Measurements from ENCODE around the gene FBXW12.

Gene FBXW12

GRCh38 chr3:48433472-48434118 lies 61.6 kb downstream of the FBXW12 start:
- no peaks in the 10 kb centered on the region for H3K27me3 ChIP-seq (ENCODE audit: low read depth, low read length)
- H3K27ac ChIP-seq (ENCODE audit: low read length), result no peak overlapping the region
- peaks cover 26% of the 10 kb centered on the region for H3K4me1 ChIP-seq (ENCODE audit: low read length)

GRCh38 chr3:48434591-48435222 lies 62.7 kb downstream of the FBXW12 start:
- H2AFZ ChIP-seq (ENCODE audit: low read depth, low read length), result no peak overlapping the region
- H4K20me1 ChIP-seq (ENCODE audit: insufficient read depth, low read length), result no peaks in the 10 kb centered on the region
- H3K36me3 ChIP-seq (replicated peaks; ENCODE audit: low read depth, low read length), result peaks cover 23% of the 10 kb centered on the region
- TF ChIP-seq CTCF (IDR thresholded peaks at IDR 0.05; ENCODE audit: low read depth, low read length), result no peak
- no peak overlapping the region for H3K9ac ChIP-seq (ENCODE audit: low read length)
- no peak overlapping the region for H3K4me2 ChIP-seq (ENCODE audit: low read length)
- no peaks in the 10 kb centered on the region for H3K9me3 ChIP-seq (ENCODE audit: insufficient read depth, low read length)
- no peak overlapping the region for H3K27ac ChIP-seq (ENCODE audit: low read length)
- peaks cover 33% of the 10 kb centered on the region for H3K4me1 ChIP-seq (ENCODE audit: low read length)
- H3K27me3 ChIP-seq (ENCODE audit: low read depth, low read length), result no peaks in the 10 kb centered on the region
- peaks cover 15% of the 10 kb centered on the region for H3K79me2 ChIP-seq (ENCODE audit: low read length)
- H3K4me3 ChIP-seq (ENCODE audit: low read length), result no peak overlapping the region

More at GRCh38 chr3:48433472-48434118, 61.6 kb downstream of the FBXW12 start:
- H3K9ac ChIP-seq (ENCODE audit: low read length), result no peak overlapping the region
- H3K4me3 ChIP-seq (ENCODE audit: low read length), result no peak overlapping the region
- no peaks in the 10 kb centered on the region for H3K9me3 ChIP-seq (ENCODE audit: insufficient read depth, low read length)
- H2AFZ ChIP-seq (ENCODE audit: low read depth, low read length), result no peak overlapping the region
- H3K36me3 ChIP-seq (replicated peaks; ENCODE audit: low read depth, low read length), result peaks cover 23% of the 10 kb centered on the region
- TF ChIP-seq EZH2phosphoT487 (IDR thresholded peaks at IDR 0.05; ENCODE audit: low read depth) (no peak), CTCF (IDR thresholded peaks at IDR 0.05; ENCODE audit: low read depth, low read length) (no peak)
- H3K4me2 ChIP-seq (ENCODE audit: low read length), result no peak overlapping the region
- H3K79me2 ChIP-seq (ENCODE audit: low read length), result peaks cover 4% of the 10 kb centered on the region
- H4K20me1 ChIP-seq (ENCODE audit: insufficient read depth, low read length), result no peaks in the 10 kb centered on the region

GRCh38 chr3:48435223-48435595 lies 63.2 kb downstream of the FBXW12 start:
- TF ChIP-seq CTCF (IDR thresholded peaks at IDR 0.05; ENCODE audit: low read depth, low read length) (no peak), EZH2phosphoT487 (IDR thresholded peaks at IDR 0.05; ENCODE audit: low read depth) (no peak)
- H3K27ac ChIP-seq (ENCODE audit: low read length), result no peak overlapping the region

GRCh38 chr3:48435774-48436476 lies 63.9 kb downstream of the FBXW12 start:
- H3K4me1 ChIP-seq (ENCODE audit: low read length), result peaks cover 28% of the 10 kb centered on the region

More at GRCh38 chr3:48435223-48435595, 63.2 kb downstream of the FBXW12 start:
- H3K79me2 ChIP-seq (ENCODE audit: low read length), result peaks cover 19% of the 10 kb centered on the region
- no peaks in the 10 kb centered on the region for H3K27me3 ChIP-seq (ENCODE audit: low read depth, low read length)
- H3K4me1 ChIP-seq (ENCODE audit: low read length), result peaks cover 28% of the 10 kb centered on the region
- peaks cover 23% of the 10 kb centered on the region for H3K36me3 ChIP-seq (replicated peaks; ENCODE audit: low read depth, low read length)
- no peak overlapping the region for H3K4me2 ChIP-seq (ENCODE audit: low read length)
- no peak overlapping the region for H3K4me3 ChIP-seq (ENCODE audit: low read length)
- H3K9ac ChIP-seq (ENCODE audit: low read length), result no peak overlapping the region
- no peaks in the 10 kb centered on the region for H4K20me1 ChIP-seq (ENCODE audit: insufficient read depth, low read length)
- H2AFZ ChIP-seq (ENCODE audit: low read depth, low read length), result no peak overlapping the region
- no peaks in the 10 kb centered on the region for H3K9me3 ChIP-seq (ENCODE audit: insufficient read depth, low read length)

More at GRCh38 chr3:48435774-48436476, 63.9 kb downstream of the FBXW12 start:
- TF ChIP-seq CTCF (IDR thresholded peaks at IDR 0.05; ENCODE audit: low read depth, low read length) (peak; percentile 100), EZH2phosphoT487 (IDR thresholded peaks at IDR 0.05; ENCODE audit: low read depth) (no peak)
- Histone ChIP-seq H3K4me2 (ENCODE audit: low read length) (no peak overlapping the region), H3K4me3 (ENCODE audit: low read length) (no peak overlapping the region), H2AFZ (ENCODE audit: low read depth, low read length) (no peak overlapping the region), H3K9ac (ENCODE audit: low read length) (no peak overlapping the region), H4K20me1 (ENCODE audit: insufficient read depth, low read length) (no peaks in the 10 kb centered on the region), H3K79me2 (ENCODE audit: low read length) (peaks cover 26% of the 10 kb centered on the region), H3K9me3 (ENCODE audit: insufficient read depth, low read length) (no peaks in the 10 kb centered on the region), H3K27ac (ENCODE audit: low read length) (0 out of 2 replicates have a peak overlapping the region, but pooled peaks have one; percentile 1), H3K27me3 (ENCODE audit: low read depth, low read length) (no peaks in the 10 kb centered on the region), H3K36me3 (replicated peaks; ENCODE audit: low read depth, low read length) (peaks cover 23% of the 10 kb centered on the region)

All from OCI-LY3 (cell line).